ENCODE results near the gene EXOC6B. TPM values are rescaled to one million over a fixed set of nuclear protein-coding genes. Genes with fewer than 3 reads are reported as not detected.

EXOC6B gene
- total and polyA plus RNA-seq, 7 donors = 4.4 to 26.8 (median 14.1) TPM

- H3K36me3 ChIP-seq (ENCODE audit: insufficient read depth in 1 of 2, low read depth in 1 of 2) = no peaks in the 10 kb centered on the region
- H3K27ac ChIP-seq = no peak overlapping the region
- peaks cover 5% of the 10 kb centered on the region for H3K9me3 ChIP-seq
- no peak for ATAC-seq
- H3K4me1 ChIP-seq = no peaks in the 10 kb centered on the region
- H3K27me3 ChIP-seq (ENCODE audit: insufficient read depth in 3 of 3, low read length in 2 of 3) = no peaks in the 10 kb centered on the region
- intact Hi-C loops (cut with DNase I) = no loop called here
- no peak for TF ChIP-seq CTCF (IDR thresholded peaks at IDR 0.05)
- no peak for DNase-seq
- 90 to 93% (median 90%) methylated on average over 2 of the region's 2 CpGs for WGBS, 3 donors
- no peak overlapping the region for H3K4me3 ChIP-seq
Observed at GRCh38 chr2:72389447-72389846, 436.4 kb downstream of the EXOC6B start.

- no peaks in the 10 kb centered on the region for H3K36me3 ChIP-seq (ENCODE audit: insufficient read depth in 1 of 2, low read depth in 1 of 2)
- no peak overlapping the region for H3K27ac ChIP-seq
- DNase-seq (no peak), ATAC-seq (no peak)
- H3K4me3 ChIP-seq = no peak overlapping the region
- peaks cover 5% of the 10 kb centered on the region for H3K9me3 ChIP-seq
- no peaks in the 10 kb centered on the region for H3K4me1 ChIP-seq
- TF ChIP-seq CTCF (IDR thresholded peaks at IDR 0.05) = no peak
- intact Hi-C loops (cut with DNase I) = no loop called here
- no peaks in the 10 kb centered on the region for H3K27me3 ChIP-seq (ENCODE audit: insufficient read depth in 3 of 3, low read length in 2 of 3)
- WGBS, 3 donors = 91 to 100% (median 94%) methylated on average over 1 of the region's 1 CpG
Observed at GRCh38 chr2:72388263-72388662, 437.6 kb downstream of the EXOC6B start.

- WGBS, 3 donors = 85 to 94% (median 88%) methylated on average over 1 of the region's 1 CpG
- H3K4me1 ChIP-seq = no peaks in the 10 kb centered on the region
- no peak for TF ChIP-seq CTCF (IDR thresholded peaks at IDR 0.05)
- no peak for DNase-seq
- peaks cover 5% of the 10 kb centered on the region for H3K9me3 ChIP-seq
- H3K36me3 ChIP-seq (ENCODE audit: insufficient read depth in 1 of 2, low read depth in 1 of 2) = no peaks in the 10 kb centered on the region
- intact Hi-C loops (cut with DNase I) = no loop called here
- no peak overlapping the region for H3K4me3 ChIP-seq
- no peaks in the 10 kb centered on the region for H3K27me3 ChIP-seq (ENCODE audit: insufficient read depth in 3 of 3, low read length in 2 of 3)
- no peak for ATAC-seq
- no peak overlapping the region for H3K27ac ChIP-seq
Observed at GRCh38 chr2:72386288-72386687, 439.5 kb downstream of the EXOC6B start.

- Histone ChIP-seq H3K4me1 (no peaks in the 10 kb centered on the region), H3K27ac (no peak overlapping the region), H3K36me3 (ENCODE audit: insufficient read depth in 1 of 2, low read depth in 1 of 2) (peaks cover 2 to 11% of the 10 kb centered on the region in 2 donors), H3K27me3 (ENCODE audit: insufficient read depth in 3 of 3, low read length in 2 of 3) (no peaks in the 10 kb centered on the region), H3K4me3 (no peak overlapping the region), H3K9me3 (no peaks in the 10 kb centered on the region)
- no peak for DNase-seq
- intact Hi-C loops (cut with DNase I) = no loop called here
- no peak for ATAC-seq
- 28 to 64% (median 64%) methylated on average over 1 of the region's 1 CpG for WGBS, 3 donors
- no peak for TF ChIP-seq CTCF (IDR thresholded peaks at IDR 0.05)
Observed at GRCh38 chr2:72378753-72379348, 447.0 kb downstream of the EXOC6B start.
